Activated T-cell treated with anti-CD3 and anti-CD28 coated beads for 48 hours (primary cell): Measurements from ENCODE around the gene TPRX1.
"Not testable (repeated sequence)": the region's sequence is repeated elsewhere in the genome, so short reads cannot be mapped to it uniquely, and the experiment has no call there.

Experiments used
- DNase-seq: peaks from one replicate; pipeline ENCODE4 v3.0.0-alpha.2; 2020; ENCODE audit warnings: low read depth

TPRX1 gene

GRCh38 chr19:47802521-47803043 lies 1.8 kb downstream of the TPRX1 start:
- DNase-seq, result no peak

GRCh38 chr19:47801270-47801669 lies 3.1 kb downstream of the TPRX1 start:
- DNase-seq, result no peak

- DNase-seq, result no peak
These were observed 5.5 kb downstream of the TPRX1 start for GRCh38 chr19:47798904-47799266.

- no peak for DNase-seq
These were observed 6.1 kb downstream of the TPRX1 start for GRCh38 chr19:47797996-47798903.

GRCh38 chr19:47796785-47797184 lies 7.6 kb downstream of the TPRX1 start:
- no peak for DNase-seq

GRCh38 chr19:47794526-47794925 lies 9.8 kb downstream of the TPRX1 start:
- no peak for DNase-seq

GRCh38 chr19:47792616-47793015 lies 11.7 kb downstream of the TPRX1 start:
- DNase-seq, result no peak

- DNase-seq, result peak; percentile 79
These were observed 13.9 kb downstream of the TPRX1 start for GRCh38 chr19:47790398-47790814.

GRCh38 chr19:47789811-47790210 lies 14.5 kb downstream of the TPRX1 start:
- not testable (repeated sequence) for DNase-seq

GRCh38 chr19:47787307-47787706 lies 17.0 kb downstream of the TPRX1 start:
- not testable (repeated sequence) for DNase-seq

GRCh38 chr19:47786566-47786965 lies 17.8 kb downstream of the TPRX1 start:
- no peak for DNase-seq

- no peak for DNase-seq
These were observed 22.6 kb downstream of the TPRX1 start for GRCh38 chr19:47781590-47782262.

- no peak for DNase-seq
These were observed 24.2 kb downstream of the TPRX1 start for GRCh38 chr19:47780215-47780551.

GRCh38 chr19:47779524-47780214 lies 24.7 kb downstream of the TPRX1 start:
- DNase-seq, result no peak

GRCh38 chr19:47778954-47779351 lies 25.4 kb downstream of the TPRX1 start:
- no peak for DNase-seq

- DNase-seq, result peak; percentile 79
These were observed 26.1 kb downstream of the TPRX1 start, which contains the start of gene SELENOW for GRCh38 chr19:47778049-47778953. Gene SELENOW (plus strand): TSS chr19:47778703. CDS start chr19:47778786, 83 bp downstream.

GRCh38 chr19:47777245-47778048 lies 26.9 kb downstream of the TPRX1 start:
- DNase-seq, result not testable (repeated sequence)

GRCh38 chr19:47776568-47776967 lies 27.8 kb downstream of the TPRX1 start:
- no peak for DNase-seq

- DNase-seq, result not testable (repeated sequence)
These were observed 33.1 kb downstream of the TPRX1 start for GRCh38 chr19:47771291-47771690.

- DNase-seq, result no peak
These were observed 34.8 kb downstream of the TPRX1 start for GRCh38 chr19:47769534-47769933.

- no peak for DNase-seq
These were observed 35.7 kb downstream of the TPRX1 start for GRCh38 chr19:47768604-47769003.
